Stimulated activated CD8-positive, alpha-beta memory T cell treated with anti-CD3 and anti-CD28 coated beads, Interleukin-7, amount 100 ng/mL, for 48 hours (primary cell): Measurements from ENCODE around the gene EPHA8.

Source experiments
- DNase-seq, 2 donors: peaks; one replicate each; pipeline ENCODE4 v3.0.0-alpha.2; 2020; ENCODE audit warnings: low read depth in 1 of 2; ENCODE audit errors: extremely low read depth in 1 of 2

Gene EPHA8

DNA sequence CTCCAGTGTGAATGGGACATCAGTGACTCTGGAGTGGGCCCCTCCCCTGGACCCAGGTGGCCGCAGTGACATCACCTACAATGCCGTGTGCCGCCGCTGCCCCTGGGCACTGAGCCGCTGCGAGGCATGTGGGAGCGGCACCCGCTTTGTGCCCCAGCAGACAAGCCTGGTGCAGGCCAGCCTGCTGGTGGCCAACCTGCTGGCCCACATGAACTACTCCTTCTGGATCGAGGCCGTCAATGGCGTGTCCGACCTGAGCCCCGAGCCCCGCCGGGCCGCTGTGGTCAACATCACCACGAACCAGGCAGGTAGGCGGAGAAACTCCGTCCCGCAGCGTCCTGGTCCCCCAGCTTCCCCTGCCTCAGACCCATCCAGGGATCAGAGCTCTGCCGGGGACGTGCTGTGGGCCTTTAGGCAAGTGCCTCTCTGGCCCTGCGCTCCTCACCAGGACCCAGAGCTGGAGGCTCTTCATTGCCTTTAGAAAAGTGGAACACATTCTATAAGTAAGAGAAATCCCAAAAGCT is 25.7 kb downstream of the EPHA8 start:
- no peak for DNase-seq

DNA sequence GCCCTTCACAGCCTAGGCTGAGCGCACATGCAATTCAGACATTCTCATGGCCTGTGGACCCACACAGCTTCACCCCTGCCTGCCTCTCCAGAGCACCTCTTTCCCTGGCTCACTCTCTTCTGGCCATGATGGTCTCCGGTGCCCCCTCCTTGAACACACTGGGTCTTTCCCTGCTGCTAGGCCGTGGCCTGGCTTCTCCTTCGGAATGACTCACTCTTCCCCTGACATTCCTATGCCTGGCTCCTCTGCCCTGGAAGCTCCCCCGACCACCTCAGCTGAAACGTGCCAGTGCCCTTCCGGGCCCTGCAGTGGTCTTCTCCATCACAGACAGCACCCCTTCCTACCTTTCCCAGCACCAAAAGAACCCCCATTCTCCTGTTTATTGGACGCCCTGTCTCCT is 28.3 kb downstream of the EPHA8 start:
- DNase-seq, result no peak

DNA sequence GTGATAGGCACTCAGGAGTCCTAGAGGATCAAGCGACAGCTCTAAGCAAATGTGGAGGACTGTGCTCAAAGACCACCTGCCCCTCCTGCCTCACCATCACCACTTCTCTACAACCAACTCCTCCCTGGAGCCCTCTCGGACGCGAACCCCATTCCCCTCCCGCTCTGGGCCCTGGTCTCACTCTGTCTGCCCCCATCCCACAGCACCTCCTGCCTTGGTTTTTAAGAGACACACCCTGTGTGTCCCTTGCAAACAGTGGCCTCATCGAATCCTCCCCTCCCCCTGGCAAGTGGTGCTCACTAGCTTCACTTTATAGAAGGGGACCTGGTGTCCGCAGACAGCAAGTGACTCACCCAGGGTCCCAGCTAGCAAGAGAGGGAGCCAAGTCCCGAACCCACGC is 28.8 kb downstream of the EPHA8 start:
- no peak for DNase-seq

DNA sequence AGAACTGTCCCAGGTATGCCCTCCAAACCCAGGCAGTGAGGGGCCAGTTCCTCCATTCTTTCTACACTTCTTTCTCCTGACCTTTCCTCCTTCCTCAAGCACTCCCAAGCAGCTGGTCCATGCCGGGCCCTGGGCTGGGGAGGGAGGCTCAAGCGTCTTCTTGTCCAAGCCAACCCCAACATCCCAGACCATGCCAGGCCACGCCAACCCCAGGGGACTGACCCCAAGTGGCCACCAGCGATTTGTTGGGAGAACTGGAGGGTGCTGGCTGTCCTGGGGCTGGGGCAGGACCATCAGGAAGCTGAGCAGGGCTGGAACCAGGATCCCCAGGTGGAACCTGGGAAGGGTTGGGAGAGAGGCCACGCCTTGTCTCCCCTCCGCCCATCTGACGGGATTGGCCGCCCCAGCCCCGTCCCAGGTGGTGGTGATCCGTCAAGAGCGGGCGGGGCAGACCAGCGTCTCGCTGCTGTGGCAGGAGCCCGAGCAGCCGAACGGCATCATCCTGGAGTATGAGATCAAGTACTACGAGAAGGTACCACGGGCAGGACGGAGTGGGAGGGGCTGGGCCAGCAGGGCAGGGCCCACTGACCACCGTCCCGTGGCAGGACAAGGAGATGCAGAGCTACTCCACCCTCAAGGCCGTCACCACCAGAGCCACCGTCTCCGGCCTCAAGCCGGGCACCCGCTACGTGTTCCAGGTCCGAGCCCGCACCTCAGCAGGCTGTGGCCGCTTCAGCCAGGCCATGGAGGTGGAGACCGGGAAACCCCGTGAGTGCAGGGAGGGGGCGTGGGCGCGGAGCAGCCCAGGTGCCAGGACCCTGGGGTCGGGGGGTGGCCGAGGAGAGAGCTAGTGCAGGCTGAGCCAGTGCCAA is 29.9 kb downstream of the EPHA8 start:
- no peak for DNase-seq

DNA sequence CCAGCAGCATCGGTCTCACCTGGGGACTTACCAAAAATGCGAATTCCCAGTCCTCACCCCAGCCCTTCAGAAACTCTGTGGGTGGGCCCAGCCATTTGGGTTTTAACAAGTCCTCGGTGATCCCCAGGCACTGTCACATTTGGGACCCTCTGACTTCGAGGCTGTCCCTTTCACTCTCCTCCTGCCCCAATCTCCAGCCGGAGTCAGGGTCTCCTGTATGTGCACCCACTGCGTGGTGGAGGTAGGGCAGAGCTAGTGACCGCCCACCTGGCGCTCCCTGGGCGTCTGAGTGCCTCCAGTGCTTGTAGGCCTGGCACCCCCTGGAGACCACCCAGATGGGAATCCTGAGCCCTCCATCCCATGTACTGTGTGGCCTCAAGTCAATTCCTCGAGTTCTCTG is 31.1 kb downstream of the EPHA8 start:
- no peak for DNase-seq

DNA sequence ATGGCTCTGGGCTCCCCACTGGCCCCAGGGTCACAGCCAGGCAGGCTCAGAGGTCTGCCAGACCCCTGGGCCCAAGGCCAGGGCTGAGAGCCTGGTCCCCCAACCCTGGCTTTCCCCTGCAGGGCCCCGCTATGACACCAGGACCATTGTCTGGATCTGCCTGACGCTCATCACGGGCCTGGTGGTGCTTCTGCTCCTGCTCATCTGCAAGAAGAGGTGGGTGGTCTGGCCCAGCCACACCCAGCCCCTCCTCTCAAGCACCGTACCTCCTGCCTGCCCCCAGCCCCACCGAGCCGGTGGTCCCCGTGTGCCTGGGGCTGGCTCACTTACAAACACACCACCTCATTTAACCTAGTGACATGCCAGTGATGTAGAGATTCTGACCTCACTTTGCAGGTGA is 31.8 kb downstream of the EPHA8 start:
- no peak for DNase-seq

DNA sequence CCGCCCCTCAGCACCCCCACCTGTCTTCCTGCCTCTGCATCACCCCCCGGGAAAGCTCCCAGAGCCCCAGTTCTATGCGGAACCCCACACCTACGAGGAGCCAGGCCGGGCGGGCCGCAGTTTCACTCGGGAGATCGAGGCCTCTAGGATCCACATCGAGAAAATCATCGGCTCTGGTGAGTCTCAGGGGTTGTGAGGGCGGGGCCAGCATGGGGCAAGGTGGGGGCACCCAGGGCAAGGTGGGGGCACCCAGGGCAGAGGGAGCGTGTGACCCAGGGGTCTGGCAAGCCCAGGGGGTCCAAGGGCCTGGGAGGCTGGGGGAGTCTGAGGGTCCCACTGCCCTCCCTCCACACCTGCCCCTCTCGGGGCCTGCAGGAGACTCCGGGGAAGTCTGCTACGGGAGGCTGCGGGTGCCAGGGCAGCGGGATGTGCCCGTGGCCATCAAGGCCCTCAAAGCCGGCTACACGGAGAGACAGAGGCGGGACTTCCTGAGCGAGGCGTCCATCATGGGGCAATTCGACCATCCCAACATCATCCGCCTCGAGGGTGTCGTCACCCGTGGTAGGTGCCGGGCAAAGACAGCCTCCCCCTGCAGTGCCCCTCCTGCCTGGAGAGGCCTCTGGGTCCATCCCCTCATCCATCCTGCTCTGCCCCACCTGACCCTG is 34.1 kb downstream of the EPHA8 start:
- no peak for DNase-seq

DNA sequence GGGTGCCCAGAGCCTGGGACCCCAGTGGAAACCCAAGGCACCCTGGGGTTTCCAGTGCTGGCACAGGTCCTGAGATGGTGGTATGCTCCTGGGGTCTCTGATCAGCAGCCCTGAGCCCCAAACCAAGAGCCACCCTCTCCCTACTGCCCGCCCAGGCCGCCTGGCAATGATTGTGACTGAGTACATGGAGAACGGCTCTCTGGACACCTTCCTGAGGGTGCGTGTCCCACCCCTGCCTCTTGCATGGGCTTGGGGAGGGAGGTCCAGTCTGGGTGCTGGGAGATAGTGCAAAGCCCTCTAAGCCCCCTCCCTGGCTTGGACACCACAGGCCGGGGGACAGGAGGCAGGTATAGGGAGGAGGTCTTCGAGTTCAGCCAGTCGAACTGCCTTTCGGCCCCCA is 34.7 kb downstream of the EPHA8 start:
- no peak for DNase-seq

DNA sequence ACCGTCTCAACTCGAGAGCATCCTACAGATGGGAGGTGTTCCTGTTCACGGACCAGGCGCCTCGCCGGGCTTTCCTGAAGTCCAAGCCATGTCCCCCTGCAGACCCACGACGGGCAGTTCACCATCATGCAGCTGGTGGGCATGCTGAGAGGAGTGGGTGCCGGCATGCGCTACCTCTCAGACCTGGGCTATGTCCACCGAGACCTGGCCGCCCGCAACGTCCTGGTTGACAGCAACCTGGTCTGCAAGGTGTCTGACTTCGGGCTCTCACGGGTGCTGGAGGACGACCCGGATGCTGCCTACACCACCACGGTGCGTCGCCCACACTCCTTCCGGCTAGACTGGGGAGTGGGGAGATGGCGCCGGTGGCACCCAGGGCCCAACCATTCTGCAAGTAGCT is 35.4 kb downstream of the EPHA8 start:
- DNase-seq, result no peak

DNA sequence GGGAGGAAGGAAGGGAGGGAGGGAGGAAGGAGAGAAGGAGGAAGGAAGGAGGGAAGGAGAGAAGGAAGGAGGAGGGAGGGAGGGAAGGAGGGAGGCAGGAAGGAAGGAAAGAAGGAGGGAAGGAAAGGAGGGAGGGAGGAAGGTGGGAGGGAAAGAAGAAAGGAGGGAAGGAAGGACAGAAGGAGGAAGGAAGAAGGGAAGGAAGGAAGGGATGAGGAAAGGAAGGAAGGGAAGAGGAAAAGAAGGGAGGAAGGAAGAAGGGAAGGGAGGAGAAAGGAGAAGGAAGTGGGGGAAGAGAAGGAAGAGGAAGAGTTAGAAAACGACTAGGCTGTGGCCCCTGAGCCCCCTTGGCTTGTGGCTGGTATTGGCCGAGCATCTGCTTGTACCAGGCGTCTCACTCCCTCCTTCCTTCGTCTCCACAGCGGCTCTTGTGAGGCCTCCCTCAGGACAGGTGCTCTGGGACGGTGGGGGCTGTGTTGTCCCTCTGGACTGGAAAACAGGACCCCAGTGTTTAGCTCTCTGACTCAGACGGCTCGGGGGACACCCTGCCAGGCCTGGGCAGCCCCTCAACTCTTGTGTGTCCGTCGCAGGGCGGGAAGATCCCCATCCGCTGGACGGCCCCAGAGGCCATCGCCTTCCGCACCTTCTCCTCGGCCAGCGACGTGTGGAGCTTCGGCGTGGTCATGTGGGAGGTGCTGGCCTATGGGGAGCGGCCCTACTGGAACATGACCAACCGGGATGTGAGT is 37.0 kb downstream of the EPHA8 start:
- no peak for DNase-seq

DNA sequence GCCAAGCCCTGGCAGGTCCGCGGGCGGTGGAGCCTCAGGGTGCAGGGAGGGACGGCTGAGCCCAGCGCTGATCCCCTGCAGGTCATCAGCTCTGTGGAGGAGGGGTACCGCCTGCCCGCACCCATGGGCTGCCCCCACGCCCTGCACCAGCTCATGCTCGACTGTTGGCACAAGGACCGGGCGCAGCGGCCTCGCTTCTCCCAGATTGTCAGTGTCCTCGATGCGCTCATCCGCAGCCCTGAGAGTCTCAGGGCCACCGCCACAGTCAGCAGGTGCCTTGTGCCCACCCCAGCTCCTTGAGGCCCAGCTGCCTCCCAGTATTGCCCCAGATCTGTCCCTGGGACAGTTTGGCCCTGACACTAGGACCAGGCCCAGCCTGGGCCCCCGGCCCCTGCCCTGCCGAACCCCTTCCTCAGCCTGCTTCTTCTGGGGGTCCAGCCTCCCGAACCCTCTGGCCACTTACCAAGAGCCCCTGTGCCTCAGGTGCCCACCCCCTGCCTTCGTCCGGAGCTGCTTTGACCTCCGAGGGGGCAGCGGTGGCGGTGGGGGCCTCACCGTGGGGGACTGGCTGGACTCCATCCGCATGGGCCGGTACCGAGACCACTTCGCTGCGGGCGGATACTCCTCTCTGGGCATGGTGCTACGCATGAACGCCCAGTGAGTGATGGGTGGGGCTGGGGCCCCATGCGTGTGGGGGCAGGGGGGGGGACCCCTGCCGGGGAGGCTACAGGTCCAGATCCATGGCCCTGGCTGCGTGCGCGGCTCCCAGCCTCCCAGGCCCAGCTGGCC is 37.7 kb downstream of the EPHA8 start:
- DNase-seq, result no peak

DNA sequence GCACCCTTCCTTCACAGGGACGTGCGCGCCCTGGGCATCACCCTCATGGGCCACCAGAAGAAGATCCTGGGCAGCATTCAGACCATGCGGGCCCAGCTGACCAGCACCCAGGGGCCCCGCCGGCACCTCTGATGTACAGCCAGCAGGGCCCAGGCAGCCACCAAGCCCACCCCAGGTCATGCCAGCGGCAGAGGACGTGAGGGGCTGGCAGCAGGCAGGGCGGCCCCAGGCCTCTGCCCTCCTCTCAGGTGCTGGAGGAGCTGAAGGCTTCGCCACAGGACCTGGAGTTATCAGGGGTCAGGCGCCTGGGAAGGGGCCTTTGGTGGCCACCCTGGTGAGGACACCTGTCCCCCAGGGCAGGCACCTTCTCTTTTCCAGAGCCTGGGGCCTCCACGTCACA is 38.3 kb downstream of the EPHA8 start:
- no peak for DNase-seq

DNA sequence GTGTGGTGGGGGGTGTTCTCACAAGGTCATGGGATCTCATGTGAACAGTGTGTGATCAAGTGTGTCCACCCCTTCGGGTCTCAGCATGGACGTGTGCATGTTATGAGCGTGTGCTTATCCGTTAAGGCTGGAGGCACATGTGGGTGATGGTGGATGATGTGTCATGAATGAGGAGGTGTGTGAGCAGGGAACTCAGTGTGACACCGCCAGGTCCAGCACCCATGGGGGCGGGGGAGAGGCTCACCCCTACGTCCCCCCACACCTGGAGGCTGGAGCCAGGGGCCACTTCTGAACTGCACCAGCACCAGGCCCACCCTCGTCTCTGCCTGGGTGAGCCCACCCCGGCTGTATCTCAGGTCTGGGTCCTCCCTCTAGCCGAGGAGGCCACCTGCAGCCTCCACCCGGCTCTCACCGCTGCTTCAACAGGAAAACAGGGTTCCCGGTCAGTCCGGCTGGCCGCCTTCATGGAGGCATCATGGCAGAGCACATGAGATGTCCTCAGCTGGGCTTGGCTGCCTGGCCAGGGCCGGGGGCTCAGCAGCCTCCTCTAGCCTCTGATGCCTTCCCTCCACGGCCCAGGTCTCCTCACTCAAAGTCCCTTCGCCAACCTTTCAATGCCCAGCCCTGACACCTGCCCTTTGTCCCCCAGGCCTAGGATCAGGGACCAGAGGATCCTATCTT is 38.9 kb downstream of the EPHA8 start:
- no peak for DNase-seq

DNA sequence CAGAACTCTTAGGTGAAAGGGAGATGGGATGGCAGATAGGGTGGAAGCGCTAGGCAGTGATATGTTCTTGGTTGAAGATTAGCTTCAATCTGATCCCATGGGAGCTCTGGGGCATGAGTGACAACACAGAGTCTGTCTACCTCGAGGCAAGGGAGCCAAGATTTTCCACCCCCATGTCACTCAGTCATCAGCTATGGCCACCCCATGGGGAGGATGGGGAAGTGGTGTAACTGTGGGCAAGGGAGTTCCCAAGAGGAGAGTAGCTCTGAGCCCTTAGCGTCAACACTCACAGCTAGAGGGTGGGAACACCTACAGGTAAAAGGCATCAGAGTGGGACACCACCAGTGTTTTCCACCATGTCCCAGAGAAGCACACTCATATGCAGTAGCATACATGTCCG is 42.9 kb downstream of the EPHA8 start:
- no peak for DNase-seq

DNA sequence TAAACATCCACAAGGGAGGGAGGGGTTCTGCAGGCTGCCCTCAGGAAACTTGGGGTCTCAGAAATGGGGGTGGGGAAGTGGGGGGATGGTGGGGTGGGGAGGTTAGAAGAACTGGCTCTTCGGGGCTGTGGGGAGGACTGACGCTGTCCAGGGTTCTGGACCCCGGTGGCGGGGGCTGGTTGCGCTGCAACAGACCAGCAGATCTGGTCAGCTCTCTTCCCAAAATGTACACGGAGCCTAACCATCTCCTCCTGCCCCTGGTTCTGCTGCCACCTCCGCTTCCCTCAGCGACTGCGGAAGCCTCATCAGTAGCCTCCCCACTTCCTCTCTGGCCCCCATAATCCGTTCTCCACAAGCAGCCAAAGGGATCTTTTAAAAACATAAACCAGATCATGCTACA is 43.9 kb downstream of the EPHA8 start:
- no peak for DNase-seq

DNA sequence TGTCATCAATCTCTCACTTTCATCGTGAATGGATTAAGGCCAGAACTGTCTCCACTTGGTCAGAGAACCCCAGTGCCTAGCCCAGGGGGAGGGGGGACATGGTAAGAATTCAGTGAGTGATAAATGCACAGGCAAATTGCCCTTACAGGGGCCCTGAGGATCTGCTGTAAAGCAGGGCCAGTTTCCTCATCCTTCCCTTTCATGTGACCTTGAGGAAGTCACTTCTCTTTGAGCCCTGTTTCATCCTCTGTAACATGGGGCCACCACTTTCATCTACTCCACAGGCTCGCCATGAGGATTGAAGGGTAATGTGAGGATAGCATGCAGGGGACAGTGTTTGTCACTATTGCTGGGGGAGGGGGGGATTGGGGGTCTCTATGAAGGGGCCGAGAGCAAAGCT is 45.1 kb downstream of the EPHA8 start:
- DNase-seq, result no peak

DNA sequence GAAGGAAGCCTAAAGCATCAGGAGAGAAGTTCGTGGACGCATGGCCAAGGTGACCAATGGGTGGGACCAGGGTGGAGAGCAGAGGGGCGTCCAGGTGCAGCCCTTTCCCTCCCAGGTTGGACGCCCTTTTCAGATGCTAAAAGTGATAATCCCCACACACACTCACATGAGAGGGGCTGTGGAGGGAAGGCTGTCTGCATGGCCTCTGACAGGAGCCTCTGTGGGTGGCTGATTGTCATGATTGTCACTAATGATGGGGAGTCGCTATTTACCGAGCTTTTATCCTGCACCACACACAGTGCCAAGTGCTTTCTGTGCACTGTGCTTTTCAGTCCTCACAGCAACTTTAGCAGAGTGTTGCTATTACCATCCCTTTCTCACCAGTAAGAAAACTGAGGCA is 46.0 kb downstream of the EPHA8 start:
- DNase-seq, result no peak

DNA sequence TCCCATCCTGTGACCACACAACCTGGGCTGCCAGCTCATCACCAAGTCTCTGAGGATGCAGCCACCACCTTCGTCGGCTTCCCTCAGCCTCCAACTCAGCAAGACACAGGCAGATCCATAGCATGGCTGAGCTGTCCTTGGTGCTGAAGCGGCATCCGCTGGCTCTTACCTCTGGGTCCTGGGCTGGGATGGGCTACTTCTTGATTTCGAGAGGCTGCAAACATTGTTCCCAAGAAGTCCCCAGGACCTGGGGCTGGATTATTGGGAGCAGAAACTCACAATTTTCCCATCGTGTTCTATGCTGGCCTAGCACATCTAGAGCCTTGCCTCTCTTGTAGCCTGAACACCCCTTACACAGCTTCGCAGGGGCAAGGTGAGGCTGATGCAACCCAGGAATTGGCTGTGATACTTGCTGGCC is 48.2 kb downstream of the EPHA8 start:
- DNase-seq, result no peak

DNA sequence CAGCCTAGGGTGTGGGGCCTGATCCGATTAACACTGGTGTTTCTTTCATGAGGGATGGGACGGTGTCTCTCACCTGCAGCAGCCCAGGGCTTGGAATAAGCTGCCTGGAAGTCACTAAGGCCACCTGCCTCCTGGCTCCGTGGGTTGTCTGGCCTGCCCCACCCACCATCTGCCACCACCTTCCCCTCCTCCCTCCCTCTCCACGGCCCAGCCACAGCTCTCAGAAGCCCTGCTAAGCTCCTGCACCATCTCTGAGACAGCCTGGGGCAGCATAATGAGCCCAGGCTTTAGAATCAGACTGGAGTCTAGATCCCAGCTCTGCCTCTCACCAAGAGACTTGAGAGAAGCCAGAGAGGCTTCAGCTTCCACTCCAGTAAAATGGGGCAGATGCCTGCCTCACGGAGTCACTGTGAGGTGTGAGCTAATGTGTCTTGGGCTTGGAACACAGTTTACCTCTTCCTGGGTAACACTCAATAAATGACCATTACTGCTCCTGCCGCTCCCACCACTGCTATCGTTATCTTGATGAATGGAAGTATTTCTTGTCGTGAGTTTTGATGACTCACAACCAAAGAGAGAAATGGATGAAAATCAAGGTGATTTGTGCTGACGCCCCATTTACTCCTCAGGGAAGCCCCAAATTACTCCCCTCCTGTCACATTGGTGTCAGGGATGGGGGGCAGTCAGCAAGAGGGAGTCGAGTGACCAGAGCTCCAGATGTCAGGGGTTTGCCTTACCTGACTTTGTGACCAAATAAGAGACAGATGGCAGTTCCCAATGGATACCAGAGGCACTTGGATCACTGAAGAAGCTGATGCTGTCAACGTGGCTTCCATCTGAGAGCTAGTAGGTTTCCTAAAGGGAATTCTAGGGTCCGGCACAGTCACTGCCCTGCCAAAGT is 49.6 kb downstream of the EPHA8 start:
- no peak for DNase-seq
